Renal pelvis (tissue), 4 donors: ENCODE results near the gene JMJD1C. TPM values are rescaled to one million over a fixed set of nuclear protein-coding genes. Genes with fewer than 3 reads are reported as not detected.
"Not testable (repeated sequence)": the region's sequence is repeated elsewhere in the genome, so short reads cannot be mapped to it uniquely, and the experiment has no call there.

Experiments
- DNase-seq: peaks from one replicate; pipeline ENCODE4 v3.0.0-alpha.2; 2013
- polyA plus RNA-seq, 3 donors: library from polyadenylated mRNA; unstranded; fragments of 120-200 nt; gene quantifications; one replicate each; pipeline ENCODE4 v1.2.1, GENCODE V29; 2013; ENCODE audit not compliant: insufficient read length in 3 of 3

Gene JMJD1C
- polyA plus RNA-seq, 3 donors = 86.2 to 105 (median 97.6) TPM

DNA sequence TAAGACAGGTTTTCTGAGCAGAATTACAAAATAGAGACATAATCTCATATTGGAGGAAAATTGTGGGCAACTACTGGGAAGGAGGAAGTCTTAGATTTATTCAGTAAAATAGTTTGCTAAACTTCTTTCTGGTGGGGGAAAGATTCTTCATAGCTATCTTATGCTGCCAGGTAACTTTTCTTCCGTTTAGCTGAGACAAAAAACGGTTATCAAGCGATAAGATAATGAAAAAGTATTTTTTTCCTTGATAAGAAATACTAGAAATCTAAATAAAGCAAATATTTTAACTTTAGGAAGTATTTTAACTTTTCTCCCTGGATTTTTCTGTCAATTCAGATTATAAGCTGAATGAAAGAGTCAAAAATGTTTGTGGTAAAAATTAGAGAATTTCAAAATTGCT is 52.3 kb downstream of the JMJD1C start:
- DNase-seq = no peak

DNA sequence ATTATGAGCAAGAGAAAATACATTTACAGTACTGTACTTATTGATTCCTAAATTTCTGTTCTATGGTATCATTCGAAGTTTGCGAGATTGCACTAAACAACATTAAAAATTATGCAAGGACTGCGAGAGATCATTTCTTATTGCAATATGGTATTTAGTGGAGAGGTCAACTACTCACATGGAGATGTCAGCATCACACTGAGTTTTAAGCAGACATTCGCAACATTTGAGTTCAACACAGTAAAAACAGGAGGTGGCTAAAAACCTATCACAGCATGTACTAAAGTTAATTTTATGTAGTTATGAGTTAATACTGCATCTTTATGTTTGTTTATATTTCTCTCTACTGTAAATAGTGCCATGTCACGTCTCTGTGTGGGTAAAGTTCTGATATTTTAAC is 53.5 kb downstream of the JMJD1C start:
- DNase-seq = no peak

GRCh38 chr10:63410633-63411032 is 55.1 kb downstream of the JMJD1C start:
- no peak for DNase-seq

- DNase-seq = no peak
Measured at GRCh38 chr10:63409465-63410027, 56.2 kb downstream of the JMJD1C start.

DNA sequence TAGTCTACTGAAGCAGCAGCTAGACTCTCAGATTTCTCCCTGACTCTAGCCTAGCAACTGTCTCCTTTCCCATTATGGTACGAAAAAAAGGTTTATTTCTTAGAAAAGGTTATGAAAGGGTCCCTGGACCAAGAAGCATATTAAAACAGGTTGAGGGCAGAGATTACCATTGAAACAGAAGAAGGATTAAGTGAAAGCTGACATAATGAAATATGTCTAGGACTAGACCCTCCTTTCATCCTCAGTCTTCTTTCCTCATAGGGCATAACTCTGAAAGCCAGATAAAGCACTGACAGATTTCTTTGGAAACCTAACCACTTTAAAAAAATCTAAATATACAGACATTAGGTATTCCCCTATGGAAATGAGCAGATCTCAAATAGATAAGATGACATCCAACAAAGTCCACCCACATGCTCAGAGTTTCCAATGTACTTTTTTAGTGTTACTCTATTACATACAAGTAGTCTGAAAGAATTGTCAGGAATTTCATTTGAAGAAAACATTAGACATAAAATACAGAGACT is 58.6 kb downstream of the JMJD1C start:
- DNase-seq = no peak

DNA sequence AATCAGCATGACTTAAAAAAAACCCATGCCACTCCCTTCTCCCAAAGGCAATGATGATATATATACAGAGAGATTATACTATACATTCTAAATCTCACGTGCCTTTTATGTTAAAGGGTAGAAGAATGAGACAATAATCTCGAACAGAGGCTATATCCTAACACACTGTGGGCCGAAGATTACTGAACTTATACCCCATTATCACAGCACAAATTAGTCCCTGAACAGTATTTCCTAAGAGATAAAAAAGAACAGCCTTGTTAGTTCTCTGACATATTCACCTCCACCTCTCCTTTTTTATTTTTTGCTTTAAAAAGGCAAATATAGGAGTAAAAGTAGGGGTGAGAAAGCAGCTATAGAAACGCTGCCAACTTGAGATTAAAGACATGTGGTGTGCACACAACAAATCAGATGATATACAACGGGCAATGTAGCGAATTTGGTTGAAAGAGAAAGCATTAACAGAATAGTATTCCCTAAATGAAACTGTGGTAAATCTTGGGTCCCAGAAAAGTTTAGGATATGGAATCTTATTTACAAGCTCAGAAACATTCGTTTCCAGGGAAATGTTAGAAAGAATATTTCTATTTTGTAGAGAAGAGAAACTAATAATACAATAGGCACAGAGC is 69.5 kb downstream of the JMJD1C start:
- no peak for DNase-seq

GRCh38 chr10:63393050-63393449 is 72.7 kb downstream of the JMJD1C start:
- DNase-seq = no peak

GRCh38 chr10:63392224-63392623 is 73.6 kb downstream of the JMJD1C start:
- no peak for DNase-seq

DNA sequence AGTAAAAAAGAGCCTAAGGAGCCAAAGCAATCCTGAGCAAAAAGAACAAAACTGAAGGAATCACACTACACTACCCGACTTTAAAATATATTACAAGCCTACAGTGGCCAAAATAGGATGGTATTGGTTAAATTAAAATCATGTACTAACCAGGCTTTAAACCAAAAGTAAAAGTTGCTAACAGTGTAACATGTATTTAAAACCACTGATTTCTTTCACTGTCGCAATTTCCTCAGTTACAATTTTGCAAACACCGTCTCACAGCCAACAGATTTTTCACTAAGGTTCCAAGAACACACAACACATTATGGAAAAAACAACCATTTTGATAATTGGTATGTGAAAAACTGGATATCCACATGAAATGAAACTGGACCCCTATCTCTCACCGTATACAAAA is 74.0 kb downstream of the JMJD1C start:
- no peak for DNase-seq

DNA sequence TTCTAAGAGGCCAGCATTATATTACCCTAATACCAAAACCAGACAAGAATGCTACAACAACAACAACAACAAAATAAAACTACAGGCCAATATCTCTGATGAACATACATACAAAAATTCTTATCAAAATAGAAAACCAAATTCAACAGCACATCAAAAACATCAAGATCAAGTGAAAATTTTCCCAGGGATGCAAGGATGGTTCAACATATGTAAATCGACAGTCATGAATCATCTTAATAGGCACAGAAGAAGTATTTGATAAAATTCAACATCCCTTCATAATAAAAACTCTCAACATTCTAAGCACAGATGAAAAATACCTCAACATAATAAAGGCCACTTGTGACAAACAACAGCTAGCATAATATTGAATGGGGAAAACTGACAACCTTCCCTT is 75.3 kb downstream of the JMJD1C start:
- DNase-seq = no peak

- DNase-seq = no peak
Measured at GRCh38 chr10:63388421-63389031, 77.3 kb downstream of the JMJD1C start.

DNA sequence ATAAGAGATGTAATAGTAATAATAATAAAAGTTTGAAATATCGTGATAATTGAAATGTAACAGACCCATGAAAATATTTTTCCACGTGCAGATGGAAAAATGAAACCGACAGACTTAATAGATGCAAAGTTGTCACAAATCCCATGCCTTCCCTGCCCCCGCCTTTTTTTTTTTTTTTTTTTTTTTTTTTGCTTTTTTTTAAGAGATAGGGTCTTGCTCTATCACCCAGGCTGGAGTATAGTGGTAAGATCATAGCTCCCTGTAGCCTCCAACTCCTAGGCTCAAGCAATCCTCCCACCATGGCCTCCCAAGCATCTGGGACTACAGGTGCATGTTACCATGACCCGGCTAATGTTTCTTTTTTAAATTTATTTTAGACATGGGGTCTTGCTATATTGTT is 80.5 kb downstream of the JMJD1C start:
- DNase-seq = no peak

- DNase-seq = no peak
Measured at GRCh38 chr10:63384675-63385074, 81.1 kb downstream of the JMJD1C start.

GRCh38 chr10:63384001-63384400 is 81.8 kb downstream of the JMJD1C start:
- DNase-seq = no peak

- DNase-seq = no peak
Measured at GRCh38 chr10:63383141-63383540, 82.6 kb downstream of the JMJD1C start.

- no peak for DNase-seq
Measured at GRCh38 chr10:63382066-63382465, 83.7 kb downstream of the JMJD1C start.

DNA sequence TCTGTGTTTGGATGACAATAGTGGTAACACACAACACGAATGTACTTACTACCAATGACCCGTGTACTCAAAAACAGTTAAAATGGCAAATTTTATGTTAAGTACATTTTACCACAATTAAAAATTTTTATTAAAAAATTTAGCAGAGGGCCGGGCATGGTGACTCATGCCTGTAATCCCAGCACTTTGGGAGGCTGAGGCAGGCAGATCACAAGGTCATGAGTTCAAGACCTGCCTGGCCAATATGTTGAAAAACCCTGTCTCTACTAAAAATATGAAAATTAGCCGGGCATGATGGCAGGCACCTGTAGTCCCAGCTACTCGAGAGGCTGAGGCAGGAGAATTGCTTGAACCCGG is 88.5 kb downstream of the JMJD1C start:
- not testable (repeated sequence) for DNase-seq

- DNase-seq = no peak
Measured at GRCh38 chr10:63376560-63377304, 89.0 kb downstream of the JMJD1C start.

- DNase-seq = no peak
Measured at GRCh38 chr10:63375859-63376258, 89.9 kb downstream of the JMJD1C start.

DNA sequence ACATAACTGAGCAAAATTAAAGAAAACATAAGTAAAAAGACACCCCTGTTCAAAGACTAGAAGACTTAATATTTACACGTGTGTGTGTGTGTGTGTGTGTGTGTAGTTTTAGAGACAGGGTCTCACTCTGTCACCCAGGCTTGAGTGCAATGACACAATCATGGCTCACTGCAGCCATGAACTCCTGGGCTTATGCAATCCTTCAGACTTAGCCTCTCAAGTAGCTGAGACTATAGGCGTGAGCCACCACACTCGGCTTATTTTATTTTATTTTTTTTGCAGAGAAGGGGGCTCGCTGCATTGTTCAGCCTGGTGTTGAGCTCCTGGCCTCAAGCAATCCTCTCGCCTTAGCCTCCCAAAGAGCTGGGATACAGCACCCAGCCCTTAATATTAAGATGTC is 90.3 kb downstream of the JMJD1C start:
- DNase-seq = no peak

GRCh38 chr10:63374991-63375390 is 90.8 kb downstream of the JMJD1C start:
- DNase-seq = no peak

DNA sequence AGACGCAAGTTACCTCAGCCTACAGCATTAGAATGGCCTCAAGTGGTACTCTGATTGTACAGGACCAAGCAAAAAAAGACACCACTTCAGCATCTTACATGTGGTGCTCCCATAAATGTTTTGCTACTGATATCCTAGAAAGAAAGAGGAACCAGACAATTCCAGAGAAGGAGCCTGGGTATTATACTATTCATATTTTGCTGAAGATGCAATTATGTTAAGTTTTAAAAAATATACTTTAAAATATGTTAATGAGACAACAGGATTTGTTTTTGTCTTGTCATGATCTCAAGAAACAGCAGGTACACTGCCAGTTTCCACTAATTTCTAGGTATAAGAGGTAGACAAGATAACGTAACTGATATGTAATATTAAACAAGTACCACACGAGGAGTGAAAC is 92.6 kb downstream of the JMJD1C start:
- no peak for DNase-seq

DNA sequence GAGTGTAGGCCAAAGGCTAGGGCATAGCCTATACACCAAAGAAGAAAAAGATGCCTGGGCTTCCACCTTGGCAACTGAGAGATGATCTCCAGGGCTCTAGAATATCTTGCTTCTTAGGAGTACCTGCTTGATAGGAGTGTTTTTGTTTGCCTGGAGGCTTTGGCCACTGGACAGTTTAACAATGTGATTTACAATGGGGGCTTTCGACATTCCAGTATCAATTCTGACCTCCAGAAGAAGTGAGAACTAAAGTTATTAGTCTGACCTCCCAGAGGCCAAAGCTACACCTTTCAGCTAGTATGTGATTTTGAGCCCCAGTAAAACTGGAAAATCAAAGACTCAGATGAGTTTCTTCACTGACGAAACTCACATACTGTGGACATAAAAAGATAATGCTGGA is 96.1 kb downstream of the JMJD1C start:
- peak; percentile 4 for DNase-seq
